GM19463 (cell line): ENCODE data around the gene KRT79.

Experiments
- ATAC-seq: cut with Tn5 transposase; IDR thresholded peaks from one replicate; pipeline ENCODE4 v1.9.1; 2021; ENCODE audit warnings: mild to moderate bottlenecking, moderate library complexity; ENCODE audit not compliant: unreplicated experiment

KRT79 gene

DNA sequence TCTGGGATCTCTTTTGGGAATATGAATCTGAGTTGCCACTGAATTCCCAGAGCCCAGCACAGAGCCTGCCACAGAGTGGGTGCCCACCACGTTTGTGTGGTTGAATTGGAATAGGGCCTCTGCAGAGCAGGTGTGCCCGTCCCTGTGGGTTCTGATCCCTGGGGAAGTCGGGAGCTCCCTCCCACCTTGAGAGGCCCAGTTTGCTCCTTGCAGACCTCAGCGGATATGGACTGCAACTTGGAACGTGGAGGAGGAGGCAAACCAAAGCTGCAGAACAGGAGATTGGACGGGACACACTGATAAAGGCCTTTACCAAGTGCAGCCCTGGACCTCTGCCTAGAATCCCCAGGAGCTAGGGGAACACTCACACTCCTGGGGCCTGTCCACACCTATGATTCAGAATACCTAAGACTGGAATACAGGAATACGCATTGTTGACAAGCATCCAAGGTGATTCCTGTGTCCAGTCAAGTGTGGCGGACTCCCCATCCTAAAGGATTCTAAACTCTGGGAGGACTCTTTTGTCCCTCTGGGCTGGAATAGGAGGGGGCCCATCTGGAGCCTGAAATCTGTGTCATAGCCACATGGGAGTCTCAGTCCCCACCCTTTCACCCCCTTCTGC, 59.4 kb downstream of the KRT79 start:
- ATAC-seq = no peak

- no peak for ATAC-seq
Measured at GRCh38 chr12:52772772-52773171, 61.3 kb downstream of the KRT79 start.

- no peak for ATAC-seq
Measured at GRCh38 chr12:52772188-52772587, 61.9 kb downstream of the KRT79 start.

- no peak for ATAC-seq
Measured at GRCh38 chr12:52771505-52771904, 62.6 kb downstream of the KRT79 start.
